CD4-positive, alpha-beta T cell treated with Interleukin-15 for 1 hour (primary cell): ENCODE results near the gene FYN.

Source experiments
- DNase-seq: peaks from one replicate; pipeline ENCODE4 v3.0.0-alpha.2; 2020

The FYN gene

DNA sequence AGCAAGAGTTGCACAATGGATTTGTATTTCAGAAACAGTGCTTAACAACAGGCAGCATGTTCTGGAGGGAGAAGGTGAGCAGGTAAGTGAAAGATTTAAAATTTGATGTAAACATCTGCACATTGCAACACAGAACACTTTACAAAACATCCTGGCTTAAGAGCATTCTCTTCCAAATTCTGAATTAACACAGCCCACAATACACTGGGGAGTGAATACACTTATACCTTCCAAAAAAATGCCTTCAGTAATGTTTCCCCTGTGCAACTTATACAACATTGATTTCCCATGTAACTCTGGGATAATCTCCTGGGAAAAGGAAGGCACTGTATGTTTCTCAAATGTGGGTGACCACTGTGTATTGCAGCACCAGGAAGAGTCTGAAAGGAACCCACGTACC lies 127.6 kb downstream of the FYN start:
- DNase-seq: no peak

DNA sequence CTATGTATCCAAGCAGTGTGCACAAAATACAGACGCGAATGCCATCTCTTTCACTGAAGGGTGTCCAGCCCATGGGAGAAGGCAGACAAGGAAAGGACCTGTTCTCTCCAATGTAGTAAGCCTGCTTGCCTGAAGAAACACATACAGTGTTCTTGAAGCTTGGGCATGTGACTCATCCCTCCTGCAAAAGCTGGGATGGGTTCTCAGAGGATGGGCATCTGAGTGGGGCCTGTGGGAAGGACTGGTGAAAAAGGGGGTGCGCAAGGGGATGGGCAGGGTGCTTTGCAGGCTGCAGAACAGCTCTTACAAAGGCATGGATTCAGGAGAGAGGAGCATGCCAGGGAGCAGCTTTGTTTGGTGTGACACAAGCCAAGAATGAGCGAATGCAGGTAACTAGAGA lies 128.1 kb downstream of the FYN start:
- no peak for DNase-seq

DNA sequence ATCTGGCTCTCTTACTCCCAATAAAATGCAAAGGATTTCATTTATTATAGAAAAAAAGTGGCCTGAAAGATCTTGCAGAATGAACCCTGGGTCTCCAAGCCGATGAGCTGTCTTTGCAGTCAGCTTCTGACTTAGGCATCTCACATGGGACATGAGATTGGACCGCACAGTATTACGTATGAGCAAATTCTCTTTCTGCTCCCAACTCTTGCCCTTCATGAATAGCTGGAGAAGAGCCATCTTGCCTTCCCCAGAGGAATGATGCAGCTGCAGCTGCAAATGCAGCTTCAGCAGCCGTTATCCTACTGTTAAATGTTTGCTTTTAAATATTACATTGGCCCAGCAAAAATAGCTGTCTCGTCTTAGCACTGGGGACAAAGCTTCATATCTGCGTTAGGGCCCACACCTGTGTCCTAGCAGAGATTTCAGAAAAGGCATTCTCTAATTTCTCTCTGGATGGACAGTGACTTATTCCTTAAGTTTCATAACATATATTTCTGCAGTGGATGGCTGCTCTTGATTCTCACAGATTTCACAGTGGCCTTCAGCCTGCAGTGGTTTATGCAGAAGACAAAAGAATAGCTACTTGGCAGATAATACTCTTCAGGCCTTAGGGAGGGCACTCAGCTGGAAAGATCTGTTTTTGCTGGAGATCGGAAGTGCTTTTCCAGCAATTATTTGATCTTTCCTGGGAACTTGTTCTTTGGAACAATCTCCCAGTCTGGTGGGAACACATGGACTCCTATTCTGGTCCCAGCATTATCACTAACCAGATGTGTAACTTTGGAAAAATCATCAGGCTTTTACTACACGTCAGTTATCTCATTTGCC lies 129.2 kb downstream of the FYN start:
- DNase-seq: no peak

DNA sequence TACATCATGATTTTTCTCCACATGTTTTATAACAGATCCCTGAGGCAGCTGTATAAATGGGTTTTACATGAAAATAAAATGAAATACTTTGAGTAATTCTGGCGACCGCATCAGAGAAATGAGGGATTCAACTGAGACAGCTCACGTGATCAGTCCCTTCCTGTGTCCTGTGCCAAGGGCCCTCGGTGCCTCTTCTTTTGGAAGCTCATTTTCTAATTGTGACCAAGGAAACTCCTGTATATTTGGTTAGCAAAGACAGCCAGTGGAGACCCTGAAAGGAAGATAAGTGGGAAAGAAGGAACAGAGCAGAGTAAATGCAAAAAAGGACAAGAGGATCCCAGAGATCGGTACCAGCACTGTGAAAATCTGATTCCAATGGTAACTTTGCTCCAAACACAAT lies 129.9 kb downstream of the FYN start:
- no peak for DNase-seq

DNA sequence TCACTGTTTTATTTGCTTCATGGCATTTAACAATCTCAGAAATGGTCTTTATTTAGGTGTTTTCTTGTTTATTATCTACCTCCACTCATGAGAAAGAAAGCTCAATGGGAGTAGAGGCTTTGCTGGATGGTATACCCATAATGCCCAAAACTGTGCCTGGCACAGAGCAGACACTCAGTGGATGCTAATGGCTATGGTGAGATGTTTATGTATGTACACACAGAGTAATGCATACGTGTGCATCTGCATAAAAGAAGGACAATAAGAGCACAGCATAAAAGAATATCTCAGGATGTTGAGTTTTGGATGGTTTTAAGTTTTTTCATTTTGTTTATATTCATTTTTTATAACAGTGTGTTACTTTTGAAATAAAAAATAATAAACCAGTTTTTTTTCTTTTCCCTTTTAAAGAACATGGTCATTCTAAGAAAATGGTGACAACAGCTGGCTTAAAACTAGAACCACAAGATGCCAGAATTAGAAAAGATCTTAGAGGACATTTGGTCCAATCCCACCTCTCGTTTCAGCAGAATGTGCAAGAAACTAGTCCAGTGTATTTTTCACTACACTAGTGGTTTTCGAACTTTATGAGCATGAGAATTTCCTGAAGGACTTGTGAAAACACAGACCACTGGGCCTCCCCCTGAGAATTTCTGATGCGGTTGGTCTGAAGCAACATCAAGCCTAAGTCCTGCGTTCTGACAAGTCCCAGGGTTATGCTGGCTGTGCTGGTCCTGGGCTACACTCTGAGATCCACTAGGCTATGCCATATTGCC lies 131.9 kb downstream of the FYN start:
- DNase-seq: peak; percentile 21

DNA sequence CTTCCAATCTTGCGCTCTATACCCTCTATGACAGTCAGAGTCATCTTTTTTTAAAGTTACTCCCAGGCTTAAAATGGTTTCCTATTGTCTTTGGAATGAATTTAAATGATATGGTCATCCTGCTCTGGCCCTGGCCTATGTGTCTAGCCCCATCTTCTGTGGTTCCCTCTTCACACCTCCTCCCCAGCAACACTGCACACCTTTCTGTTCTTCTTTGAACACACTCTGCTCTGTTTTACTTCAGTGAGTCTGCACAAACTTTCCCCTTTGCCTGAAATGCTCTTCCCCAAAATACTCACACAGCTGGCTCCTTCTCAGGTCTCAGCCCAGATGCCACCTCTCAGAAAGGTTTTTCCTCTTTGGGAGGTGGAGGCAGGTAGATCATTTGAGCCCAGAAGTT lies 132.7 kb downstream of the FYN start:
- no peak for DNase-seq

DNA sequence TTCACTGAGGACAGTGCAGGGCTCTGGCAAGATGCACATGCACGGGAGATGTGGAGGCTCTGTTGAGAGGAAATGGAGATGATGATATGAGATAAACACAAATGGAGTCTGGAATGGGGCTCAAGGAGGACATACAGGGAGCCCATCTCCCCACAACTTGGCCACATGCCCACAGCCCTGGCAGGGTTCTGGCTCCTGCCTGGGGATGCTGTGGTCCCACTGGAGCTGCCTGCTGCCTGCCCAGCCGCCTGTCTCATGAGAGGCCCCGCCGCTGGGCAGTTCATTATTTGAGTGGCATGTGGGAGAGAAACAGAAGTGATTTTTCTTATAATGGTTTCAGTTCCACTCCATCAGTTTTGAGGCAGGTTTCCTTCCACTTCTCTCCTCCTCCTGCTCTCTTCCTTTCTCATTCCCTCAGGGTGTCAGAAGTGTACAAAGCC lies 134.0 kb downstream of the FYN start:
- no peak for DNase-seq

DNA sequence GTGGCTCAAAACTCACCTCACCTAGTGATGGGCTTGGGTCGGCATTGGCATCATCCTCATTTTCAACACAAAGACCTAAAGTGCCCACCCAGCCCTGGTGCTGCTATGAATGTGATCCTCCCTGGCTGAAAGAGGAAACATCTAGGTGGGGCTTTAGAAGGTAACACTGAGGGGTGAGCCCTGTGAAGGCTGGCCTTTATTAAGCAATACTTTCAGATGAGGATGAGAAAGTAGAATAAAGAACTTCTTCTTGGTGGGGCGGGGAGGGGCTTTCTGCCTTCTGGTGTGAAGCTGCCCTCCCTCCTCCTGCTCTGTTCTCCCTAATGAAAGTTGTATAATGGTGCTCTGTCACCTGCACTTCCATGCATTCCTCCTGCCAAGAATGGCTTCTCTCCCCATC lies 134.6 kb downstream of the FYN start:
- no peak for DNase-seq

DNA sequence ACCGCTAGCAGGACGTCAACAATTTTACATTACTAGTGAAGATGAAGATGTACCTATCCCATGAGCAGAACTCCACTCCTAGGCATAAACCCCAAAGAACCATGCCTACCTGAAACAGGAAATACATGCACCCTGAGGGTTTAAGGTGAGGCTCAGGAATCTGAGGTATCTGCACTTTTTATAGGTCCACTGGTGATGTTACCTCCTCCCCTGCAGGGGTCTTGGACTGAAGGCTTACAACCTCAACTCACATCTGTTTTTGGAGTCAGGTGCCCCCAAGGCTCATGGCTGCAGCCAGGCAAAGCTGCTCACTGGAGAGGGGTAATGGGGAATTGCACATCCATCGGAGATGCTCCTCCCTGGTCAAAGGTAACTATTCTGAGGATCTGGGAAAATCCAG lies 135.1 kb downstream of the FYN start:
- DNase-seq: no peak

DNA sequence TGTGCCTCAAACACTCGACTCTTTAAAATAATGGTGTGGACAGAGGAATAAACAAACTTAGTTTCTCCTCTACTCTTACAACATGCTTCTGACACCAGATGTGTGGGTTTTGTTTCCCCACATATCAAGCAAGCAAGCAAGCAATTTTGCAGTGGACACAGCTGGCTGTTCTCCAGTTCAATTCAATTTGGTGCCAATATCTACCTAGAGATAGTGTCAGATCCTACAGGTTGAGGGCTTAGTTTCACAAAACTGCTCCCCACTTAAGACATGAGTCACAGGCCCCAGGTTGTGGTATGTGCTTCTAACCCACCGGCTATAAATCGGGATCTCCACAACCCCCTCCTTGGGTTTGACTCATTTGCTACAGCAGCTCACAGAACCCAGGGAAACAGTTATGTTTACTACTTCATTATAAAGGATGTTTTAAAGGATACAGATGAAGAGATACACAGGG lies 136.2 kb downstream of the FYN start:
- DNase-seq: no peak

DNA sequence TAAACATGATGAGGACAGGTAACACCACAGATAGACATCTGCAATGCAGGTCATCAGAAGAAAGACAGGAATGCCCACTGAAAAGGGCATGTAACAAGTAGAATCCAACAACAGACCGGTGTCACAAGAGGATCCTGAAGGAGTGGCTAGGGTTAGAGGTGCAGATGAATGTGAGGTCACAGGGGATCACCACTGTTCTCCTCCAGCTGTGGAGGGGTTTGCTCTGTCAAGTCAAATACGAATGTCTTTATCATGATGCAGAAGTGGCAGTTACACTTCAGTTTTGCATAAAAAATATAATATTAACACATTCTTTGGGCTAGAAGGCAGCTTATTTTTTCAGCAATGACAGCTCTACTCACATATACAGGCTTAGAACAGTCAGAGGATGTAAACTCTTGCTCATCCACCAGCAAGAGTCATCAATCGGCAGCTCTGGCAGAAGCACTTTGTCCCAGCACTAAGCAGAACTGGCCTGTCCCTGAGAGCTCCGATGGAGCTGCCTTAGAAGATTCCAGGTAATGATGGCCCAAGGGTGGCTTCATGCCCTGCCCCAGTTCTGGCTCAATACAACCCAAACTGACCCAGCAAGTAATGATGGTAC lies 137.1 kb downstream of the FYN start:
- no peak for DNase-seq

DNA sequence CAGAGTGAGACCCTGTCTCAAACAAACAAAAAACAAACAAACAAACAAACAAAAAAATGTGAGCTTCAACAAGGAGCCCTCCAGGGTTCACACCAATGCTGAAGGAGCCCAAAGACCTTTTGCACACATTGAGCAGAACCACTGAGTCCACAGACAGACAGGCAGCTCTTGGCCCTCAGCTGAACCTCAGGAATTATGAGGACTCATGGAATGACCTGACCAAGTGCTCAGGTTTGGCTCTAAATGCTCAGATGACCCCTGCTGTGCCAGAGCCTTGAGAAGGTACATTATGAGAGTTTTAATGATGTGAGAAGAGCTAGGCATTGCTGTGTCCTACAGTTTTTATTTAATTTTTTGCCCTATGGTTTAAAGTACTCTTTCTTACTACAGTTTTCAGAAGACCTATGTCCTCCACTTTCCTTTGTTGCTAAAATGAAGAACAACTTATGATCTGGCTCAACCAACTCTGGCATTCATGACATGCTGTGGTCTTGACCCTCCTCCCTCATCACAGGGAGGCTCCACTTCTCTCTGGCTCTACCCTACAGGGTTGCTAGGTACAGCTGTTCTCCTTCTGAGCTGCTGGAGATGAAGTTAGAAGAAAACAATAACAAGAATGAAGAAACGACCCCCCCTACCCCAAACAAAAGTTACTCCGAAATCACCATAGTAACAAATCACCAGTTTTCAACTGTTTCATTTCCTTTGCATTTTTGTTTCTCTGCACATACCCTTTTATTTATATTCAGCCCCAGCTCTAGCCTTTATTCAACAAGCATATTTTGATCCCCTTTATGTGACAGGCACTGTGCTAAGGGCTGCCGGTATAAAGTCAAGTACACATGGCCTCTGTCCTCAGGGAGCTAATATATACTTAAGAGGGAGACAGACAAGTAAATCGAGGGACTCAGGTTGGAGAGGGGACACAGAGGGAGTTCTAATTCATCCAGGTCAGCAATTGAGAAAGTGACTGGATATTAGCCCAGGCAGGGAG lies 138.9 kb downstream of the FYN start:
- peak; percentile 32 for DNase-seq

DNA sequence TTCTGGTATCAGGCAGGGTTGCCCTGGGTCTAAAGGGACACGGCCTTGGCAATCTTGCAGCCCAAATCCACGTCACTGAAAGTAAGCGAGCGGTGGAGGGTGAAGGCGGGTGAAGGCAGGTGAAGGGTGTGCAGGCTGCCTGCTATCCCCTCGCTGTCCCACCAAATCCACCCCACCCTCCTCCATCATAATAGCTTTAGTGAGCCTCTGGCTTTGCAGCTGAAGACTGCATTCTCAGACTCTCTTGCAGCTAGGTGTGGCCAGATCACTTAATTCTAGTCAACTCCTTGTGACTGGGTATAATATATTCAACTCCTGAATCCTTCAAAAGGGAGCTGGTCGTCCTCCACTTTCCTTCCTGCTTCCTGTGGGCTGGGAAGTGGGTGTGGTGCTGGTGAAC lies 140.9 kb downstream of the FYN start:
- DNase-seq: no peak

DNA sequence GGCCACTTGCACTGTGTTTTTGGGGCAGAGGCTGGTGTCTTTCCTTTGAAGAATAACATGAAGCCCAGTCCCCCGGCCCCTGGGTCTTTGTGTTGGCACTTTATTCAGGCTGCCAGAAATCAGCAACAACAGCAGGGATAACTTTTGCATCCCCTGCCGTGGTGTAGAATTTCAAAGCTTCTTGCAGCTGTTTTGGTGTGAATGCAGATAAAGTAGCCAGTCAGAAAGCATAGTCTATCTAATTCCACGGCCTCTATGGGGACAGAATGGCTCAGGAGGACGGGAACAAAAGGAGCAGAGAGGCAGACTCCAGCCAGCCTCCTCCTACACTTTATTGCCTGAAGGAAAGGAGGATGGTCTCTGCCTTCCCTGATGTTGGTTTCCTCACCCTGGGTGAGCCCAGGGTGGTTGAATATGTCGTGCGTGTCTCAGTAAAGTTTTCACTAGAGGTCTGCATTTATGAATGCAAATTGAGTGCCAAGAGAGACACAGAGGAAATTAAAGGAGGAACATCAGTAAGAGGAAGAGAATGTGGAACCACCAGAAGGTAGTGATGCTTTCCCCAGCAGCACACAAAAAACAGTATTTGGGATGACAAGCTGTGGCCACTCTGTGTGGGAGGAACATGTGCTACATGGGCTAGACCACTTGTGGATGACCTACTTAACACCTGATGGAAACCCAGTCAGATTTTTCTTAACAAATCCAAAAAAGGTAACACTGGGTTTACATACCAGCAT lies 141.6 kb downstream of the FYN start:
- DNase-seq: no peak

DNA sequence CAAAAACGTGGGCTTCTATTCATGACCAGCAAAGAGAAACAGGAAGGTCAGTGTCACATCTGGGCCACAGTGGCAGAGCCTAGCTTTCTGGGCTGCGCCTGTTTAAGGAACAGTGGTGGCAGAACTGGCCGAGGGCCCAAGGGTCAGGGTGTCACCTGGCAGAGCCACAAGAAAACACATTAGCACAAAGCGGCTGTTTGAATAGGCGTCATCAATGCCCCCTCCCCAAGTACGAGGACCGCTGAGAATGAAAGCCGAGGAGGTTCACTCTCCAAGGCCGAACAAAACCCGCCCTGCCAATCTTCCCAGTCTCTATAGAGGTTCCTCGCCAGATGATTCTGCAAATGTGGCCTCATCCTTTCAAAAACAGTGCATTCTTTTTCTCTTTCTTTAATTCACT lies 142.4 kb downstream of the FYN start:
- DNase-seq: no peak

DNA sequence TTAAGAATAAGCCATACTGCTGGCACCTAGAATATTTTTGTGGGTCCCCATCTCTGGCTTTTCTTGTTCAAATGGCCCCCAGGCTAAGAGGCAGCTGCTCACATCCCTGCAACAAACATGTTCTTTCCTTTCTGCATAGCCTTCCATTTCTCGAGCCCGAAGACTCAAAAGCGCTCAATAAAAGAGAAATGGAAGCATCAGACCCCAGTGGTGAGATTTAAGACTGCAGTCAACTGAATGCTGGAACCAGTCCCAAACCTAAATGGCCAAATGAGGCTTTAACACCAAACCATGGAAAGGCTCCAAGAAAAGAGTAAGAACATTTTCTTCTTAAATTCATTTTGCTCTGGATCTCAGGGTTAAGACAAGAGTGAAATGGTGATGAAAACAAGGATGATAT lies 145.4 kb downstream of the FYN start:
- DNase-seq: no peak

DNA sequence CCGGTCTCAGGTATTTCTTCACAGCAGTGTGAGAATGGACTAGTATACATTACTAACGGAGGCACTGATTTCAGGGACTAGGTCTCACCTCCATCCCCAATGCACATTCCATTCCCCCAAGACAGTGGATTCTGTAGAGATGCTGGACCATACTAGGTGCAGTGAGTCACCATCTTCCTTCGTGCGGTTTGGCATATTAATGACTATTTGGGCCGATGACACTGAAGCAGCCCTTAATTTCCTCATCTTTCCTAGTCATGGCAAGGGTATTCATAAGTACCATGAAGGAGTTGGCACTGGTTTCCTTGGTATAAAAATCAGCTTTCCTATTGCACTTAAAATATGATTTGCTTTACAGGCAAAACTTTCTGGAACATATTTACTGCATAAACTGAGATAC lies 146.2 kb downstream of the FYN start:
- no peak for DNase-seq

DNA sequence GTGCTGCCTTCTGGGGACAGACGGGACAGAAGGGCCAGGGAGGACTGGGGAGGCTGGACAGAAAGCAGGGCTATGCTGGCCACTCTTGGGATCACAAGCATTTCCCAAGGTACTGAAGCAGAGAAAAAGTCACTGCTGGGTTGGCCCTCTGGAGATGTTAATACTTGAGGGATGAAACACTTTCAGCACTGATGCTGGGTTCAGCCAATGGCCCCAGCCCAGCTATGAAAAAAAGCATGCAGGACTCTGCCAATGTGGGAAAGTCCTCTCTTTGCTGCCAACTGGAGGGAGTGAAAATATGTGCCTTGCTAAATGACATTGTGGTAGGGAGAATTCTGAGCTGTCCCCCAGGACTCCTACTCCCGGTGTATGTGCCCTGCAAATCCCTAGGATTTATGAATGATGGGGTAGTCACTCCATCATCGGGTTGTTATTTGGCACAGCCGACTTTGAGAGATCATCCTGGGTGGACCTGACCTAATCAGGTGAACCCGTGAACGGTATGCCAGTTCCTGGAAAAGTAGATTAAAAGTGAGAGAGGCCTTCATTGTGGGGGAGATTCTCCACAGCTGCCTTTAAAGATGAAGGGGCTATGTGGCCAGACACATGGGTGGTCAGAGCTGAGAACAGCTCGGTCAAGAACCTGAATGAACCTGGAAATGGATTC lies 147.7 kb downstream of the FYN start:
- DNase-seq: no peak

DNA sequence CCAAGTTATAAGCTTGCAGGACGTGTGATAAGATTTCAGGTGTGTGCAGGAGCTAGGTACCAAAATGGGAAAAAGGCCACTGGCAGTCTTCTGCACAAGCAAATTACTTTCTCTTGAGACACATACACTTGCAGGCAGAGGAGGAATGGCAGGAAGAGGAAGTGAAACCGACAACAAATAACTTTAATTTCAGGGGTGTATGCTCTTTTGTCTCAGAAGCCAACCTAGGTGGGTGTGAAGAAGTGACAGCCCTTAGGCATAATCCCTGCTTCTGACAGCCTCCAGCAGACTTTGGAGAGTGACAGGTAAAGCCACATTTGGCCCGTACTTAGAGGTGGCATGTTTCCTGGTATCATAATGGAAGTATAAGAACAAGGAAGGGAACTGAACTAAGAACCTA lies 148.7 kb downstream of the FYN start:
- DNase-seq: peak; percentile 28

DNA sequence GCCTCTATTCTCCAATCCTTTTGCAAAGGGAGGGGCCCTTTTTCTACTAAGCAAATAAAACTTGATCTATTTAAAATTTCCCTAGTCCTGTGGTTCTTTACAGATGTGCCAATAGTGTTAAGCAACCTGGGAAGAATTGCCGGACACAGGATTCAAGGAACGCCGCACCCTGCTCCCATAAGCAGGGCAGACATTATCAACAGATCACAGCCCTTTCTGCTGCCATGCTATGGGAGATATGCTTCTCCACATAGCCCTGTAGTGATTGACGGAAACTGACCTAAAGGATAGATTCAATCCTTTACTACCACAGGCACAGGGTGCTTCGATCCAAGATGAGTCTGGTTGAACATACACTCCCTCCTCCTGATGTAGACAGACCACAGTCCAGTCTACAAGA lies 149.2 kb downstream of the FYN start:
- DNase-seq: no peak

DNA sequence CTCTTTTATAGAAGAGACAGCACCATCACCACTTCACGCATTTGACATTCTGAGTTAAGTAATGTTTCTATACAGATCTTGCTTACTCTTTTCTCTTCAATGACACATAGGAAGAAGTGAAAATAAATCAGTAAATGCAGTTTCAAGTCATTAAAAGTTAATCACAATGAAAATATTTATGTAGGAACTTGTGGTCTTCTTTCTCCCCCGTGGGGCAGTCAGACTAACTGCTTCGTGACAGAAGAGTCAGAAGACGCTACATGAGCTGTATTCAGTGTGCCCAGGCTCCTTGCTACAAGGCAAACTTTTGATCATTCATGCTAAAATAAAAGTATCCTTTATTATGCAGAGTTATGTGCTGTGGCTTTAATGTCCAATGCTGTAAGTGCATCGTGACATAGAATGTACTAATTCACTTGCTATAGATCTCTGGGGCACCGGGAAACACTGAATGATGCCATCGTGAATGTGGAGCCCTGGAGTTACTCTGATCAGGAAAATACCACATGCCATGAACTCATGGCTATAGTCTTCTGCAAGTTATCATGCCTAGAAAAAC lies 149.8 kb downstream of the FYN start:
- DNase-seq: no peak
